ENCODE data around the gene SNAP25.

Gene SNAP25

DNA sequence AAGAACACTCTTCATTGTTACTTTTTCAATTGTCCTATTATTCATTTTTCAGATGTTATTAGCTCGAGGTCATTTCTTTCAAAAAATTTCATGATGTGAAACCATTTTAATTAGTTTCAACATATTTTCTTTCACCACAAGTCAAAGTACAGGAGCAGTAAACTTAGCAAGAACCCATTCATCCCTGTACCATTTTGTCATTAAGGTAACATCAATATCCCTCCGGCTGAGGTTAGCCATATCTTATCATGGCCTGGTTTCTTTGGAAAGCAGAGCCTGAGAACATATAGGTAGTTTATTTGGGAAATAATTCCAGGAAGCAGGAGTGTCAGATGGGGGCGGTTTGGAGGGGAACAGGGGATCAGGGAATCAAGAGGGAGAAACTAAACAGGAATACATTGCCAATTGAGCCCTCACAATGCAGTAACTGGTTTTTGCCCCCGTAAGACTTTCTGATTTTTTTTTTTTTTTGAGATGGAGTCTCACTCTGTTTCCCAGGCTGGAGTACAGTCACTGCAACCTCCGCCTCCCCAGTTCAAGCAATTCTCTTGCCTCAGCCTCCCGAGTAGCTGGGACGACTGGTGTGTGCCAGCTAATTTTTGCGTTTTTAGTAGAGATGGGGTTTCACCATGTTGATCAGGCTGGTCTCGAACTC is 131.7 kb downstream of the SNAP25 start:
- TF ChIP-seq, protein P1, sequence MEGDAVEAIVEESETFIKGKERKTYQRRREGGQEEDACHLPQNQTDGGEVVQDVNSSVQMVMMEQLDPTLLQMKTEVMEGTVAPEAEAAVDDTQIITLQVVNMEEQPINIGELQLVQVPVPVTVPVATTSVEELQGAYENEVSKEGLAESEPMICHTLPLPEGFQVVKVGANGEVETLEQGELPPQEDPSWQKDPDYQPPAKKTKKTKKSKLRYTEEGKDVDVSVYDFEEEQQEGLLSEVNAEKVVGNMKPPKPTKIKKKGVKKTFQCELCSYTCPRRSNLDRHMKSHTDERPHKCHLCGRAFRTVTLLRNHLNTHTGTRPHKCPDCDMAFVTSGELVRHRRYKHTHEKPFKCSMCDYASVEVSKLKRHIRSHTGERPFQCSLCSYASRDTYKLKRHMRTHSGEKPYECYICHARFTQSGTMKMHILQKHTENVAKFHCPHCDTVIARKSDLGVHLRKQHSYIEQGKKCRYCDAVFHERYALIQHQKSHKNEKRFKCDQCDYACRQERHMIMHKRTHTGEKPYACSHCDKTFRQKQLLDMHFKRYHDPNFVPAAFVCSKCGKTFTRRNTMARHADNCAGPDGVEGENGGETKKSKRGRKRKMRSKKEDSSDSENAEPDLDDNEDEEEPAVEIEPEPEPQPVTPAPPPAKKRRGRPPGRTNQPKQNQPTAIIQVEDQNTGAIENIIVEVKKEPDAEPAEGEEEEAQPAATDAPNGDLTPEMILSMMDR (IDR thresholded peaks at IDR 0.05; ENCODE audit: low read depth, low read length, missing control alignments) = no peak
- DNase-seq (ENCODE audit: extremely low read depth, low read depth) = no peak
- H3K4me3 ChIP-seq (replicated peaks; ENCODE audit: low read depth, low read length) = no peak overlapping the region

DNA sequence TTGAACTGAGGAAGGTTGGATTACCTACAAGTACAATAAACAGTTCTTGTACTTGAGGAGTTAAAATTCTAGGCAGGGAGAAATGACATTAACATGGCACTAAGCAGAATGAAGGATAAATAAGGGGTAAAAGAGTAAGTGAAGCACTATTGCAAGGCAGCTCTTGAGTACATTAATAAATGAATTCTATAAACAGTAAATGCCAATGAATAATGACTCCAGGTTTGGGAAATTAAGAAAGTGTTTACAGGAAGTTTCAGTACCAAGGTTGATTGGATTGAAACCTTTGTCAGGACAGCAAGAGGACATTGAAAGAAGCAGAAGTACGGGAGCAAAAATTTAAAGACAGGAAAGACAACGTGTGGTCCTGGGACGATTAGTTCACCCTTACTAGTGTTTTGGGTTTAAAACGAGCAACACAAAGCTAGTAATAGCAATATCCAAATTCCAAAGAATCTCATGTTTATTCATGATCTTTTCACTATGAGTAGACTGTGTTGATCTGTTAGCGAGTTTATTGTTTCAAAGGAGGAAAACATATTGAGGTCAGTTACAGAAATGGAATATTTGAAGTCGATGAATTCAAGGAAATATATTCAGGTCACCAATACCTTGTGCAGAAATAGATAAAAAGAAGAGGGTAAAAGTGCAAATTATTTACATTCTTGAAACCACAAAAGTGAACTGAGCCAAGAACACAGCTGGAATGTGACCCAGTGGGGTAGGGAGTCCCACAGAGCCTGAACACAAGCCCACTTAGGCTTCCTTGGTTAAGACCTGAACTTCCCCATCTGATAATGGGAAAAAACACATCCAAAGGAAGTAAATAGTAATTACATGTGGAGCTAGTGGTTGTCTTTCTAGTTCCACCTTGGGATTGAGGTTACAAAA is 134.5 kb downstream of the SNAP25 start:
- H3K4me3 ChIP-seq (replicated peaks; ENCODE audit: low read depth, low read length) = no peak overlapping the region
- TF ChIP-seq, protein P1 (IDR thresholded peaks at IDR 0.05; ENCODE audit: low read depth, low read length, missing control alignments) = no peak
- no peak for DNase-seq (ENCODE audit: extremely low read depth, low read depth)

DNA sequence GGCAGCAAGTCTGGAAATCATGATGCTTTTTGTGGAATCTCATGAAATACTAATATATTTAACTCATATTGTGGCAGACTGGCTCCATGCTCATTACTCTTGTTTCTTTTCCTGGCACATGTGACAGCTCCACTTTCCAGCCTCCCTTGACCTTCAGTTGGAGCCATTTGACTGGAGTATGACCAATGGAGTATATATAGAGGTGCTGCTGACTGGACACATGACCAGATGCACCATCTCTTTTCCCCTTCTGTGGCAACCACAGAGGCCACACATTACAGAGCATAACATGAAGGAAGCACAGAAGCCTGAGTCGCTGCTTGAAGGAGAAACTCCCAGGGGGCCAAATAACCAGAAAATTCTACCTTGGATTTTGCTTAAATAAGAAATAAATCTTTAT is 138.0 kb downstream of the SNAP25 start:
- H3K4me3 ChIP-seq (replicated peaks; ENCODE audit: low read depth, low read length) = no peak overlapping the region
- no peak for DNase-seq (ENCODE audit: extremely low read depth, low read depth)
- TF ChIP-seq, protein P1 (IDR thresholded peaks at IDR 0.05; ENCODE audit: low read depth, low read length, missing control alignments) = no peak

All from HFF-Myc (cell line).